ENCODE data around the gene PNPLA2. TPM values are rescaled to one million over a fixed set of nuclear protein-coding genes. Genes with fewer than 3 reads are reported as not detected.

The PNPLA2 gene
- total RNA-seq, 3 donors from 2014 or later = 103 to 266 (median 109) TPM

GRCh38 chr11:796565-797295 lies 22.0 kb upstream of the PNPLA2 start:
- Histone ChIP-seq H3K36me3 (no peaks in the 10 kb centered on the region), H3K9me3 (no peaks in the 10 kb centered on the region), H3K27me3 (no peaks in the 10 kb centered on the region), H3K4me1 (peaks cover 10 to 14% of the 10 kb centered on the region in 2 donors), H3K27ac (peak overlapping the region; percentile 86 to 87), H3K4me3 (peak overlapping the region; percentile 62 to 82 (median 79))
- intact Hi-C loops (cut with DNase I; ENCODE audit: low total_unique reads) = no loop called here
- TF ChIP-seq, protein P1, sequence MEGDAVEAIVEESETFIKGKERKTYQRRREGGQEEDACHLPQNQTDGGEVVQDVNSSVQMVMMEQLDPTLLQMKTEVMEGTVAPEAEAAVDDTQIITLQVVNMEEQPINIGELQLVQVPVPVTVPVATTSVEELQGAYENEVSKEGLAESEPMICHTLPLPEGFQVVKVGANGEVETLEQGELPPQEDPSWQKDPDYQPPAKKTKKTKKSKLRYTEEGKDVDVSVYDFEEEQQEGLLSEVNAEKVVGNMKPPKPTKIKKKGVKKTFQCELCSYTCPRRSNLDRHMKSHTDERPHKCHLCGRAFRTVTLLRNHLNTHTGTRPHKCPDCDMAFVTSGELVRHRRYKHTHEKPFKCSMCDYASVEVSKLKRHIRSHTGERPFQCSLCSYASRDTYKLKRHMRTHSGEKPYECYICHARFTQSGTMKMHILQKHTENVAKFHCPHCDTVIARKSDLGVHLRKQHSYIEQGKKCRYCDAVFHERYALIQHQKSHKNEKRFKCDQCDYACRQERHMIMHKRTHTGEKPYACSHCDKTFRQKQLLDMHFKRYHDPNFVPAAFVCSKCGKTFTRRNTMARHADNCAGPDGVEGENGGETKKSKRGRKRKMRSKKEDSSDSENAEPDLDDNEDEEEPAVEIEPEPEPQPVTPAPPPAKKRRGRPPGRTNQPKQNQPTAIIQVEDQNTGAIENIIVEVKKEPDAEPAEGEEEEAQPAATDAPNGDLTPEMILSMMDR (IDR thresholded peaks at IDR 0.05) = no peak
- no peak for TF ChIP-seq POLR2A (IDR thresholded peaks at IDR 0.05)
- no peak for TF ChIP-seq POLR2AphosphoS5 (IDR thresholded peaks at IDR 0.05)
- DNase-seq (ENCODE audit: low spot score in 2 of 2) = no peak

DNA sequence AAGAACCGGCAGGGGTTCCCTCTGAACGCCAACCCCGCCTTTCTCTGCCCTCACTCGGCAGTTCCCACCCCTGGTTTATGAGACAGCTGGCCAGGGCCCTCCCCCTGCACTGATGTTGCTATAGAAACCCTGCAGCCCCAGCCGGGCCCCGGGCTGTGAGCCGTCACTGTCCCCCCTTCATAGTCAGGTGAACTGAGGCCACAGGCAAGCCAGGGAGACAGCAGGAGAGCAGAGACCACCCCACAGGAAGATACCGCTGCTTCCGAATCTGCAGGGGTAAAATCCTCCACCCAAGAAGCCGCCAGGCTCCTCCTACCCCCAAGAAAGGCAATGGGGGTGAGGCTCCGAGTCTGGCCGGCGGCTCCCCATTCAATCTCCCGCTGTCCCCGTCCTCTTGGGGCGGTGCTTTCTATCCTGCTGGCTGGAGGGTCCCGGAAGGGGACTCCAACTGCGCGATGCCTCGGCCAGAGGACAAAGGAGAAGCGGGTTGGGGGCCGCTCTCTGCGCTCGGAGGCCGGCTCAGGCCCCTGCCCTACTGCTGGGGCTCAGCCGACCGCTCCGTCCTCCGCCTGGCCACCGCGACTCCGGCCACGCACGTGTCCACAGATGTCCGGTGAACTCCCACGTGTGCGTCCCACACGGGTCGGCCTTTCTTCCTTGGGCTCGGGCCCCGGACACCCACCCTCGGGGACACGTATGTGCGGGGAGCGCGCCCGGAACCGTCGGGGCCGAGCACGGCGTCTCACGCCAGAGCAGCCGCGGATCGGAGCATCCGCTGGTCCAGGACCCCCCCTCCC lies 21.2 kb upstream of the PNPLA2 start:
- Histone ChIP-seq H3K4me3 (peak overlapping the region; percentile 62 to 82 (median 79)), H3K27me3 (no peaks in the 10 kb centered on the region), H3K36me3 (no peaks in the 10 kb centered on the region), H3K27ac (peak overlapping the region; percentile 86 to 87), H3K9me3 (no peaks in the 10 kb centered on the region), H3K4me1 (peaks cover 10 to 14% of the 10 kb centered on the region in 2 donors)
- intact Hi-C loops (cut with DNase I; ENCODE audit: low total_unique reads) = no loop called here
- TF ChIP-seq, protein P1 (IDR thresholded peaks at IDR 0.05) = no peak
- peak in 1 of 3 donors; percentile 60 for TF ChIP-seq POLR2AphosphoS5 (IDR thresholded peaks at IDR 0.05)
- DNase-seq (ENCODE audit: low spot score in 2 of 2) = no peak

DNA sequence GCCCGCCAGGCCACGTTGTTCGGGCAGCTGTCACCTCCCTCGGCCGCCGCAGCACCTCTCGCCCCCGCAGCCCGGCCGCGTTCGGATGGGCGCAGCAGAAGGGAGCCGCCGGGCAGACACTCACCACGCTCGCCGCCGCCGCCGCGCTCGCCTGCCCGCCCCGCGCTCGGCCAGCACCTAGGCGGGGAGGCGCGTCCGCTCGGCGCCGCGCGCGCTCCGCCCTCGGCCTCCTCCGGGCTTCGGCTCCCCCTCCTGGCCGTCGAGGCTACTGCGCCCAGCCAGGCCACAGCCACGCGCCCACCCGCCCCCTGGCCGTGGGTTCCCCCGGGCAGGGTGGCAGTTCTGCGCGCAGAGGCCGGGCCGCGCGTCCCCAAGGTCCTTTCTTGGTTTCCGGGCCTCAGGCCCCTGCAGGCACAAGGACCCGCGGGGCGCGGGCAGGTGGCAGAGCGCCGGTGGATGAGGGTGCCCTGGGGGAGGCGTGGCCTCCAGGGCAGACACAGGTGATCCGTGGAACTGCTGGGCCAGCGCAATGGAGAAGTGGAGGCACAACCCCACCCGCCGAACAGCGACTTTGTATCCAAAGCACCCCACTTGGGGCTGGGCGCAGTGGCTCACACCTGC lies 20.5 kb upstream of the PNPLA2 start, which contains the start of gene SLC25A22:
Gene SLC25A22, minus strand, starts transcription at position 189 of the 621 bp plus-strand sequence. CDS start 3,275 bp downstream, outside the sequence.
- peaks cover 10 to 14% of the 10 kb centered on the region in 2 donors for H3K4me1 ChIP-seq
- peak in 1 of 2 donors; percentile 77 for DNase-seq (ENCODE audit: low spot score in 2 of 2)
- intact Hi-C loops (cut with DNase I; ENCODE audit: low total_unique reads) = no loop called here
- H3K4me3 ChIP-seq = peak within 1 kb of the TSS; percentile 62 to 82 (median 79)
- H3K9me3 ChIP-seq = no peaks in the 10 kb centered on the region
- H3K36me3 ChIP-seq = no peaks in the 10 kb centered on the region
- H3K27me3 ChIP-seq = no peaks in the 10 kb centered on the region
- H3K27ac ChIP-seq = peak within 1 kb of the TSS; percentile 86 to 87
- TF ChIP-seq POLR2A (IDR thresholded peaks at IDR 0.05) = no peak
- TF ChIP-seq POLR2AphosphoS5 (IDR thresholded peaks at IDR 0.05) = peak in 1 of 3 donors; percentile 11
- TF ChIP-seq, protein P1 (IDR thresholded peaks at IDR 0.05) = peak; percentile 56 to 91 (median 78)

DNA sequence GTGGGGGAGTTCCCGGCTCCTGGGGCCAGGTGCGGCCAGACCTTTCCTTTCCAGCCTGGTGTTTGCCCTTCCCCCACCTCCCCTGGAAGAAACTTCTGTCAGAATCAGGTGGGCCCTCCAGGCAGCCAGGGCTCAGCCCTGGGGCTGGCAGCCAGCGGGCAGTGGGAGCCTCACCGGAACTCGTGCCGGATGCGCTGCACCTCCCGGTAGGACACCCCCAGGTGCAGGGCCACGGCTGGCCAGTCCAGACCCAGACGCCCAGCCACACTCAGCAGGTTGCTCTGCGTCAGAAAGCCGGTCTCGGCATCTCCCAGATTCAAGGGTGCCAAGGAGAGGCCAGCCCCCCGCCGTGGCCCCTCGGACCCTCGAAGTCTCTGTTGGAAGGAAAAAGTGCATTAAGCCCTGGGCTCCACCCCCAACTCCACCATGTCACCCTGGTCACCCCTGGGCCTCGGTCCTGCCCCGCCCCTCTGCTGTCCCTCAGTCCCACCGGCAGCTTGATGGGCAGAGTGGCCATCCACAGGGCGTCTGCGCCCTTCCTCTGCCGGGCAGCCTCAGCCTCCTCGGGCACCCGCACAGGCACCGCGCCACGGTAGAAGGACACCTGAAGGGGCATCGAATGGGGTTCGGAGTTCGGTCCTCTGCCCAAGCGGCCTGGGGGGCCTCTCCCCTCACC lies 18.9 kb upstream of the PNPLA2 start:
- peaks cover 10 to 23% of the 10 kb centered on the region in 2 donors for H3K4me1 ChIP-seq
- no peaks in the 10 kb centered on the region for H3K9me3 ChIP-seq
- DNase-seq (ENCODE audit: low spot score in 2 of 2) = no peak
- no peaks in the 10 kb centered on the region for H3K27me3 ChIP-seq
- TF ChIP-seq POLR2AphosphoS5 (IDR thresholded peaks at IDR 0.05) (no peak), POLR2A (IDR thresholded peaks at IDR 0.05) (no peak)
- TF ChIP-seq, protein P1 (IDR thresholded peaks at IDR 0.05) = no peak
- no peak overlapping the region for H3K27ac ChIP-seq
- intact Hi-C loops (cut with DNase I; ENCODE audit: low total_unique reads) = no loop called here
- no peak overlapping the region for H3K4me3 ChIP-seq
- no peaks in the 10 kb centered on the region for H3K36me3 ChIP-seq
